Esophagus muscularis mucosa (tissue), 4 donors: Measurements from ENCODE around the gene GRB2.
"Not testable (repeated sequence)": the region's sequence is repeated elsewhere in the genome, so short reads cannot be mapped to it uniquely, and the experiment has no call there.

Experiments
- CTCF ChIP-seq, 3 experiments: fragments of 200-600 bp in 2 of 3; fragments of 450-650 bp in 1 of 3; sonication (generic) in 2 of 3; IDR thresholded peaks; one replicate each; pipeline ENCODE4 v1.5.1; 2017 to 2019; ENCODE audit warnings: antibody characterized with exemption in 3 of 3, mild to moderate bottlenecking in 2 of 3, moderate library complexity in 1 of 3
- EP300 ChIP-seq: sonication (generic); formaldehyde crosslinking; IDR thresholded peaks from one replicate; pipeline ENCODE4 v1.6.1; 2017; ENCODE audit warnings: antibody characterized with exemption
- POLR2A ChIP-seq: fragments of 450-650 bp; IDR thresholded peaks from one replicate; pipeline ENCODE4 v1.6.1; 2017; ENCODE audit warnings: antibody characterized with exemption, moderate library complexity, mild to moderate bottlenecking, low read depth
- POLR2AphosphoS5 ChIP-seq, 2 donors: sonication (generic); formaldehyde crosslinking; IDR thresholded peaks; one replicate each; pipeline ENCODE4 v1.6.1; 2017; ENCODE audit warnings: antibody characterized with exemption in 2 of 2

GRCh38 chr17:75292810-75293448 lies 112.5 kb downstream of the GRB2 start:
- TF ChIP-seq CTCF (IDR thresholded peaks at IDR 0.05); POLR2AphosphoS5 (IDR thresholded peaks at IDR 0.05); EP300; POLR2A: not testable (repeated sequence)
